MM.1S (cell line): ENCODE data around the gene SLC35F1.

Source experiments
- EZH2 ChIP-seq: fragments of 300-600 bp; sonication (generic); optimal IDR thresholded peaks from 2 replicates; pipeline ENCODE3; 2017; ENCODE audit warnings: low read depth, mild to moderate bottlenecking, antibody characterized with exemption, low read length, mixed read lengths
- TF ChIP-seq, protein P1 (sequence below): fragments of 300-600 bp; sonication (generic); IDR thresholded peaks from 2 replicates; pipeline ENCODE4 v1.5.1; 2016; ENCODE audit warnings: antibody characterized with exemption, low read length, mixed read lengths

DNA sequence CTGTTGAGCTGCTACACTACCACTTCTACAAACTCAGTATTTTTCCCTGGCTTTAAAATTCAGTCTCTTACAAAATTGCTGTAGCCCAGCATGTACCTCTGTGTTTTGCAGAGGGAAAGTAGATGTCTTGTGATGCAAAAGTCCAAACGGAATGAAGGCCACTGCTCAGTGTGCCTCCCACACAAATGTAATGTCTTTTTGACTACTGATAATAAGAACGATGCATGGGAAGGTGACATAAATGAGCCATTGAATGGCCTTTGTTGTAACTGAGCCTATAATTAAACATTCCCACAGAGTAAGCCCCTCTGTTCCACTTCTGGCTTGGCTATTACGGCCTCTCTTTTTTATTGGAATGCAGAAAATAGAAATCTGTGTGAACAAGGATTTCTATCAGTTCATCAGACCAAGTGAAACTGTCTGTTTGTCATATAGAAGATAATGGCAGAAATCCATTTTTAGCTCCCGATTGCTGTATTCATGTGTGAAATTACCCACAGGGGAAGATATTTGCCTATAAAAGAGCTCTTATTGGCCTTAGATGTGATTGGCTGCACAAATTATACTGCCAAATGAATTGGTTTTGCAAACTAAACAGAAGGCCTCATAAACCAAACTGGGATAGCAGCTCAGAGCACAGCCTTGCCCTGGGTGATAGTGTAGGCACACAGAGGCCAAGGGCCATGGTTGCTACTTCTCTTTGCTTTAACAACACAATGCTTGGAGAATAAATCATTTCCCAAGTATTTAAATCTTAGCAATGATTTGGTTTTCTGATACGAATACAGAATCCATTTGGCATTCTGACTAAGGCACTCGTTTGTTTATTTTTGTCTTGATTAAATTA is 399.6 kb downstream of the SLC35F1 start:
- TF ChIP-seq, protein P1, sequence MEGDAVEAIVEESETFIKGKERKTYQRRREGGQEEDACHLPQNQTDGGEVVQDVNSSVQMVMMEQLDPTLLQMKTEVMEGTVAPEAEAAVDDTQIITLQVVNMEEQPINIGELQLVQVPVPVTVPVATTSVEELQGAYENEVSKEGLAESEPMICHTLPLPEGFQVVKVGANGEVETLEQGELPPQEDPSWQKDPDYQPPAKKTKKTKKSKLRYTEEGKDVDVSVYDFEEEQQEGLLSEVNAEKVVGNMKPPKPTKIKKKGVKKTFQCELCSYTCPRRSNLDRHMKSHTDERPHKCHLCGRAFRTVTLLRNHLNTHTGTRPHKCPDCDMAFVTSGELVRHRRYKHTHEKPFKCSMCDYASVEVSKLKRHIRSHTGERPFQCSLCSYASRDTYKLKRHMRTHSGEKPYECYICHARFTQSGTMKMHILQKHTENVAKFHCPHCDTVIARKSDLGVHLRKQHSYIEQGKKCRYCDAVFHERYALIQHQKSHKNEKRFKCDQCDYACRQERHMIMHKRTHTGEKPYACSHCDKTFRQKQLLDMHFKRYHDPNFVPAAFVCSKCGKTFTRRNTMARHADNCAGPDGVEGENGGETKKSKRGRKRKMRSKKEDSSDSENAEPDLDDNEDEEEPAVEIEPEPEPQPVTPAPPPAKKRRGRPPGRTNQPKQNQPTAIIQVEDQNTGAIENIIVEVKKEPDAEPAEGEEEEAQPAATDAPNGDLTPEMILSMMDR = no peak
- no peak for TF ChIP-seq EZH2
